Mucosa of rectum (tissue), 2 donors: Measurements from ENCODE around the gene PRSS21.

Experiments
- H3K27ac ChIP-seq, 2 donors: one replicate each; pipeline ENCODE4 v1.7.0; 2013; ENCODE audit warnings: inconsistent platforms in 2 of 2, low read depth in 2 of 2, low read length in 2 of 2
- H3K27me3 ChIP-seq, 2 donors: one replicate each; pipeline ENCODE4 v1.7.0; 2013; ENCODE audit warnings: low read length in 2 of 2; ENCODE audit not compliant: control insufficient read depth in 2 of 2, insufficient read depth in 2 of 2
- H3K36me3 ChIP-seq, 2 donors: one replicate each; pipeline ENCODE4 v1.7.0; 2013; ENCODE audit warnings: low read length in 2 of 2; ENCODE audit not compliant: control insufficient read depth in 2 of 2, insufficient read depth in 2 of 2
- H3K4me1 ChIP-seq, 2 donors: one replicate each; pipeline ENCODE4 v1.7.0; 2013; ENCODE audit warnings: low read length in 2 of 2, mild to moderate bottlenecking in 1 of 2; ENCODE audit not compliant: control insufficient read depth in 2 of 2, insufficient read depth in 2 of 2
- H3K4me3 ChIP-seq, 2 donors: one replicate each; pipeline ENCODE4 v1.7.0; 2013; ENCODE audit warnings: low read length in 2 of 2
- H3K9ac ChIP-seq, 2 donors: one replicate each; pipeline ENCODE4 v1.7.0; 2013; ENCODE audit warnings: low read length in 2 of 2, low read depth in 1 of 2, mild to moderate bottlenecking in 1 of 2
- H3K9me3 ChIP-seq, 2 donors: one replicate each; pipeline ENCODE4 v1.7.0; 2013; ENCODE audit warnings: low read length in 2 of 2; ENCODE audit not compliant: control insufficient read depth in 2 of 2
- donor health status: healthy.
- donor health status: Normal muscosa, but diverticular disease.

The PRSS21 gene

GRCh38 chr16:2816751-2817339, at the start of gene PRSS21:
TSS of gene PRSS21 (plus strand) at chr16:2817237. CDS start at chr16:2817269, 32 bp downstream.
- Histone ChIP-seq H3K9me3 (no peaks in the 10 kb centered on the region), H3K36me3 (no peaks in the 10 kb centered on the region), H3K27me3 (peaks cover 0 to 3% of the 10 kb centered on the region in 2 donors), H3K27ac (no peak within 1 kb of the TSS), H3K4me1 (no peaks in the 10 kb centered on the region), H3K4me3 (no peak within 1 kb of the TSS), H3K9ac (no peak within 1 kb of the TSS)

DNA sequence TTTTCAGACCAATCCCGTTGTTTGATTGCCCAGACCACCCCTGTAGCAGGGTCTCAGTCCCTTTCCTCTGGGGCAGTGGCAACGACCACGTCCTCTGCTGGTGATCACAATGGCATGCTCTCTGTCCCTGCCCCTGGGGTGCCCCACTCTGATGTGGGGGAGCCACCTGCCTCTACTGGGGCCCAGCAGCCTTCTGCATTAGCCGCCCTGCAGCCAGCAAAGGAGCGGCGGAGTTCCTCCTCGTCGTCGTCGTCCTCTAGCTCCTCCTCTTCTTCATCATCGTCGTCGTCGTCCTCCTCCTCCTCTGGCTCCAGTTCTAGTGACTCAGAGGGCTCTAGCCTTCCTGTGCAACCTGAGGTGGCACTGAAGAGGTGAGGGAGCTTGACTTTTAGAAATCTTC, 49.1 kb upstream of the PRSS21 start:
- H3K4me3 ChIP-seq: no peak overlapping the region
- no peak overlapping the region for H3K9ac ChIP-seq
- peaks cover 90 to 96% of the 10 kb centered on the region in 2 donors for H3K36me3 ChIP-seq
- no peaks in the 10 kb centered on the region for H3K9me3 ChIP-seq
- peak overlapping the region in 1 of 2 donors; percentile 96 for H3K27ac ChIP-seq
- H3K27me3 ChIP-seq: no peaks in the 10 kb centered on the region
- H3K4me1 ChIP-seq: peaks cover 18 to 20% of the 10 kb centered on the region in 2 donors

- H3K27ac ChIP-seq: peak overlapping the region; percentile 94 to 96
- H3K9ac ChIP-seq: no peak overlapping the region
- peaks cover 88 to 95% of the 10 kb centered on the region in 2 donors for H3K36me3 ChIP-seq
- H3K27me3 ChIP-seq: no peaks in the 10 kb centered on the region
- no peaks in the 10 kb centered on the region for H3K9me3 ChIP-seq
- H3K4me3 ChIP-seq: no peak overlapping the region
- H3K4me1 ChIP-seq: peaks cover 18 to 20% of the 10 kb centered on the region in 2 donors
Measured at GRCh38 chr16:2768403-2769089, 48.5 kb upstream of the PRSS21 start.

DNA sequence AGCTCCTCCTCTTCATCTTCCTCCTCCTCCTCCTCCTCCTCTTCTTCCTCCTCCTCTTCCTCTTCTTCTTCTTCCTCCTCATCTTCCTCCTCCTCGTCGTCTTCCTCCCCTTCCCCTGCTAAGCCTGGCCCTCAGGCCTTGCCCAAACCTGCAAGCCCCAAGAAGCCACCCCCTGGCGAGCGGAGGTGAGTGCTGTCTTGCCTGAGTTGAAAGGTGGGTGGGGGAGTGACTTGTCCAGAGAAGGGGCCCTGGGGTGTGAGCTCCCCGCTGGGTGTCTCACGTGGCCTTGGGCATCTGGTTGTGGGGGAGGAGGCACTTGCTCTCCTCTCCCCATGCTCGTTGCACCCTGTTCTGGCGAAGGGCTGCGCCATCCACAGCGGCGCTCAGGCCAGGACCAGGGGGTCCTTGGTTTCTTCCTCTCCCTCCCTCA, 47.9 kb upstream of the PRSS21 start:
- Histone ChIP-seq H3K27ac (peak overlapping the region; percentile 94 to 96), H3K9ac (peak overlapping the region; percentile 68)

DNA sequence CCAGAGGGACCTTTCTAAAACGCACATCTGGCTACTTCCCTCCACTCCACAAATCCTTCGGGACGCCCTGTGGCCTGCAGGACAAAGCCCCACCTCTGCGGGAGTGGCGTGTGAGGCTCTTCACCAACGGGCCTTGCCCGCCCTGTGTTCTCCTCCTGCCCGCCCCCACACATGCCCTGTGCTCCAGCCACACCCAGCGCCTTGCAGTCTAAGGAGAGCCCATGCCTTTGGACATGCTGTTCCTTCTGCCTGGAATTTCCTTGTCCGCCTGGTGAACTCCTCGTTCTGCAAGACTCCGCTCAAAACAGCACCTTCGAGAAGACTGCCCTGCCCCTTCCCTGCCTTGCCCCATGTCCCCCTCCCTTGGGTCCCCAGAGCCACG, 47.4 kb upstream of the PRSS21 start:
- H3K9me3 ChIP-seq: no peaks in the 10 kb centered on the region
- H3K27me3 ChIP-seq: no peaks in the 10 kb centered on the region
- peak overlapping the region in 1 of 2 donors; percentile 13 for H3K4me3 ChIP-seq
- H3K27ac ChIP-seq: peak overlapping the region; percentile 94 to 96
- H3K4me1 ChIP-seq: peaks cover 18 to 20% of the 10 kb centered on the region in 2 donors
- H3K9ac ChIP-seq: peak overlapping the region; percentile 68 to 69
- H3K36me3 ChIP-seq: peaks cover 82 to 95% of the 10 kb centered on the region in 2 donors

More for the DNA sequence above, 47.9 kb upstream of the PRSS21 start:
- peaks cover 18 to 20% of the 10 kb centered on the region in 2 donors for H3K4me1 ChIP-seq
- no peaks in the 10 kb centered on the region for H3K27me3 ChIP-seq
- H3K4me3 ChIP-seq: no peak overlapping the region
- H3K9me3 ChIP-seq: no peaks in the 10 kb centered on the region
- peaks cover 86 to 95% of the 10 kb centered on the region in 2 donors for H3K36me3 ChIP-seq

DNA sequence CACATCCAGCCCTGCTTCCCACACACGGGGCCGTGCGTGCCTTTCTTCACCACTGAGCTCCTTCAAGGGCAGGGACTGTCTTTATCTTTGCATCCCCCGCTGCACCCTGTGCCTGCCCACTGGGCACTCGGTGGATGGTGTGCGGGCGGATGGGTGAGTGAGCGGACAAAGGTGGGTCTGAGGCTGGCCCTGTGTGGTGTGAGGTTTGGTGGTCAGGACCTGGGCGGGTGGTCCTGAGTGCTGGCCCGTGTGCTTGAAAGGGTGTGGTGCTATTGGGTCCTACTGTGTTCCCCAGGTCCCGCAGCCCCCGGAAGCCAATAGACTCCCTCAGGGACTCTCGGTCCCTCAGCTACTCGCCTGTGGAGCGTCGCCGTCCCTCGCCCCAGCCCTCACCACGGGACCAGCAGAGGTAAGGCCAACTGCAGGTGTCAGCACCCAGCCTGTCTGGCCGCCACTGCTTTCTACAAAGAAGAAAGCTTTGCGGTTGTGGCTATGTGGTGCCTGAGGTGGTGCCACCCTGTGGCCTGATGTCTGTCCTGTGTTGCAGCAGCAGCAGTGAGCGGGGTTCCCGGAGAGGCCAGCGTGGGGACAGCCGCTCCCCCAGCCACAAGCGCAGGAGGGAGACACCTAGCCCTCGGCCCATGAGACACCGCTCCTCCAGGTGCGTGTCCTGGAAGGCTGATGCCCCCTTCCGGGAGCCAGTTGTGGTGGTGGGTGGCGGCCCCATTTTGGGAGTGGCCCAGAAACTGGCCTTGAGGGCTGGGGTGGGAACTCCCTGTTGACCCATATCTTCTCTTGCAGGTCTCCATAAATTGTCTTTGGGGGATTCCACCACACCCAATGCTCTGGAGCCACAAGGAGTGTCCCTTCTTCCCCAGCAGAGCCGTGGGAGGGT, 46.7 kb upstream of the PRSS21 start:
- Histone ChIP-seq H3K9ac (peak overlapping the region; percentile 26 to 69), H3K4me1 (peaks cover 20 to 22% of the 10 kb centered on the region in 2 donors), H3K9me3 (no peaks in the 10 kb centered on the region), H3K27ac (peak overlapping the region; percentile 94 to 96), H3K36me3 (peaks cover 82 to 94% of the 10 kb centered on the region in 2 donors), H3K4me3 (peak overlapping the region in 1 of 2 donors; percentile 13), H3K27me3 (no peaks in the 10 kb centered on the region)

GRCh38 chr16:2771496-2772402, 45.3 kb upstream of the PRSS21 start:
- H3K9ac ChIP-seq: no peak overlapping the region
- peaks cover 70 to 79% of the 10 kb centered on the region in 2 donors for H3K36me3 ChIP-seq
- no peak overlapping the region for H3K4me3 ChIP-seq
- H3K9me3 ChIP-seq: no peaks in the 10 kb centered on the region
- peak overlapping the region; percentile 8 to 56 for H3K27ac ChIP-seq
- peaks cover 31 to 33% of the 10 kb centered on the region in 2 donors for H3K4me1 ChIP-seq
- no peaks in the 10 kb centered on the region for H3K27me3 ChIP-seq

DNA sequence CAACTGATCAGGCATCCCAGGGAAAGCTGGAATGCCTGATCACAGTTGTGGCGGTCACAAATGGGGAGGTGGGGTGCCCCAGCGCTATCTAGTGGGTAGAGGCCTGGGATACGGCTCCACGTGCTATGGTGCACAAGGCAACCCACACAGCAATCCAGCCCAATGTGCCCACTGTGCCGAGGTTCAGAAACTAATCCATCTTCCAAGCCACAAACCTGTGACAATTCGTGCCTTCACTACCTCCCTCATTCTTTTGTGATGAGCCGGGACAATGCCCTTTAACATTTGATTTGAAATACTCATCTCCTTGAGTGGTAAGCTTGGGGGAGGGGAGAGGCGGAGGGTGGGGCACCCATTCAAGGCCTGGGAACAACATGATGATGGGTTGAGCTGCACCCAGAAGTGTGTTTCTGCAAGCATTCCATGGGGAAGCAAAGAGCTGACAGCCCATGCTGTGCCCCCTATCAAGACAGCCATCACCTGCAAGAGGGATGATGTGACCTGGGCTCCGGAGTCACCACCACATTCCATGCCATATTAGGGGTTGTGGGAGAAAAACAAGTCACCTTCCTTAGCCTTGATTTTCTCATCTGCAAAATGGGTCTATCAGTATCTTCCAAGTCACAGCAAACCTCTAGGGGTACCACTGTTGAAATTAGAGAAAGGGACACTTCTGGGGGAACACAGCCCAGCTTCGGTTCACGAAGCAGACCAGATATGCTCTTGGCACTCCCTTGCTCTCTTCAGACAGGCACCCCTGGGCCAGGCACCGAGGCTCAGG, 43.7 kb upstream of the PRSS21 start:
- H3K27me3 ChIP-seq: no peaks in the 10 kb centered on the region
- peaks cover 36 to 37% of the 10 kb centered on the region in 2 donors for H3K4me1 ChIP-seq
- no peaks in the 10 kb centered on the region for H3K9me3 ChIP-seq
- H3K4me3 ChIP-seq: no peak overlapping the region
- H3K36me3 ChIP-seq: peaks cover 54 to 63% of the 10 kb centered on the region in 2 donors
- no peak overlapping the region for H3K9ac ChIP-seq
- H3K27ac ChIP-seq: no peak overlapping the region
